Skin of body (tissue), 2 donors: Measurements from ENCODE around the gene HOXA11. TPM values are rescaled to one million over a fixed set of nuclear protein-coding genes. Genes with fewer than 3 reads are reported as not detected.

Experiments
- DNase-seq: peaks from one replicate; lab custom pipeline; 2025; lab: John Stamatoyannopoulos, UW
- total RNA-seq: library from RNA; depleted of rRNA; stranded (reverse); fragments of >200 nt; gene quantifications from one replicate; pipeline ENCODE4 v1.2.3, GENCODE V29; 2014

The HOXA11 gene
- total RNA-seq, 1 donor from 2014 or later, result 0.20 TPM

- no peak for DNase-seq
Observed at GRCh38 chr7:27148031-27148755, 36.8 kb downstream of the HOXA11 start.

- DNase-seq, result no peak
Observed at GRCh38 chr7:27147199-27148030, 37.6 kb downstream of the HOXA11 start, which contains the start of gene HOXA6. Gene HOXA6 (minus strand): TSS chr7:27147774. CDS start chr7:27147749, 25 bp downstream.

GRCh38 chr7:27146491-27147198 lies 38.4 kb downstream of the HOXA11 start:
- no peak for DNase-seq

- DNase-seq, result no peak
Observed at GRCh38 chr7:27145914-27146412, 39.1 kb downstream of the HOXA11 start.

GRCh38 chr7:27145165-27145913 lies 39.7 kb downstream of the HOXA11 start:
- no peak for DNase-seq

GRCh38 chr7:27144781-27145164 lies 40.3 kb downstream of the HOXA11 start:
- no peak for DNase-seq

GRCh38 chr7:27143950-27144780 lies 40.9 kb downstream of the HOXA11 start:
- no peak for DNase-seq

- peak; percentile 76 for DNase-seq
Observed at GRCh38 chr7:27143023-27143949, 41.7 kb downstream of the HOXA11 start, which contains the start of gene HOXA5. Gene HOXA5 (minus strand): TSS chr7:27143681. CDS start chr7:27143607, 74 bp downstream.

- DNase-seq, result no peak
Observed at GRCh38 chr7:27142580-27143022, 42.4 kb downstream of the HOXA11 start.

- DNase-seq, result no peak
Observed at GRCh38 chr7:27141923-27142579, 43.0 kb downstream of the HOXA11 start.

GRCh38 chr7:27141137-27141922 lies 43.7 kb downstream of the HOXA11 start:
- DNase-seq, result no peak

GRCh38 chr7:27140126-27140857 lies 44.7 kb downstream of the HOXA11 start:
- DNase-seq, result no peak

GRCh38 chr7:27139334-27140125 lies 45.5 kb downstream of the HOXA11 start:
- no peak for DNase-seq

- no peak for DNase-seq
Observed at GRCh38 chr7:27138985-27139333, 46.1 kb downstream of the HOXA11 start.

GRCh38 chr7:27138472-27138871 lies 46.6 kb downstream of the HOXA11 start:
- no peak for DNase-seq
